CD4-positive, alpha-beta T cell (primary cell): ENCODE data around the gene DHX38. TPM values are rescaled to one million over a fixed set of nuclear protein-coding genes. Genes with fewer than 3 reads are reported as not detected.
"Not testable (repeated sequence)": the region's sequence is repeated elsewhere in the genome, so short reads cannot be mapped to it uniquely, and the experiment has no call there.

Experiments
- ATAC-seq: fragments of 200-7000 bp; cut with Tn5 transposase; one replicate; pipeline ENCODE4 v1.10.0; 2022; ENCODE audit warnings: mild to moderate bottlenecking; ENCODE audit not compliant: poor library complexity
- CTCF ChIA-PET: fragments of 350-600 bp; sonication (Branson Sonifier 250); formaldehyde crosslinking; loops from one replicate; lab custom pipeline; 2021; ENCODE audit warnings: antibody characterized with exemption, inconsistent platforms; lab: Charles Lee
- POLR2A ChIA-PET: fragments of 350-600 bp; sonication (Branson Sonifier 250); formaldehyde crosslinking; loops from one replicate; lab custom pipeline; 2021; ENCODE audit warnings: antibody characterized with exemption, inconsistent platforms; lab: Charles Lee
- DNase-seq, 14 experiments: peaks; one replicate each; pipeline ENCODE4 v3.0.0-alpha.2; 2013 to 2020; ENCODE audit warnings: mixed read lengths in 2 of 14
- H3K27ac ChIP-seq, 2 donors: one replicate each; pipeline versions ENCODE4 v1.5.1 to v1.7.0; 2013; ENCODE audit warnings: low read length in 2 of 2, low read depth in 1 of 2, mild to moderate bottlenecking in 1 of 2
- H3K27me3 ChIP-seq, 2 experiments: 1 replicate in 1 of 2; 2 replicates in 1 of 2; pipeline versions ENCODE4 v1.6.1 to v1.7.0; 2013; ENCODE audit warnings: low read length in 2 of 2, control low read depth in 1 of 2, mild to moderate bottlenecking in 1 of 2, moderate library complexity in 1 of 2; ENCODE audit not compliant: insufficient read depth in 2 of 2, control insufficient read depth in 1 of 2
- H3K36me3 ChIP-seq: one replicate; pipeline ENCODE4 v1.6.1; 2013; ENCODE audit warnings: low read length, control low read depth; ENCODE audit not compliant: insufficient read depth
- H3K4me1 ChIP-seq: one replicate; pipeline ENCODE4 v1.6.1; 2013; ENCODE audit warnings: low read length, control low read depth; ENCODE audit not compliant: insufficient read depth
- H3K4me3 ChIP-seq: one replicate; pipeline ENCODE4 v1.5.1; 2013; ENCODE audit warnings: mild to moderate bottlenecking, low read length, moderate library complexity
- H3K9me3 ChIP-seq, 2 experiments: 1 replicate in 1 of 2; 2 replicates in 1 of 2; pipeline versions ENCODE4 v1.6.1 to v1.7.0; 2013; ENCODE audit warnings: low read length in 2 of 2, mild to moderate bottlenecking in 2 of 2, control low read depth in 1 of 2, moderate library complexity in 1 of 2; ENCODE audit not compliant: control insufficient read depth in 1 of 2, insufficient read depth in 1 of 2
- H3K27ac Mint-ChIP-seq: one replicate; pipeline ENCODE4 v1.8.0; 2020; ENCODE audit warnings: mixed read lengths
- H3K27me3 Mint-ChIP-seq: one replicate; pipeline ENCODE4 v1.8.0; 2021; ENCODE audit warnings: mixed read lengths
- H3K36me3 Mint-ChIP-seq: one replicate; pipeline ENCODE4 v1.8.0; 2021; ENCODE audit warnings: low read depth, mixed read lengths
- H3K4me1 Mint-ChIP-seq: one replicate; pipeline ENCODE4 v1.8.0; 2021; ENCODE audit warnings: low read depth, mixed read lengths
- H3K4me3 Mint-ChIP-seq: one replicate; pipeline ENCODE4 v1.8.0; 2020; ENCODE audit warnings: mild to moderate bottlenecking, mixed read lengths
- H3K9me3 Mint-ChIP-seq: one replicate; pipeline ENCODE4 v1.8.0; 2020; ENCODE audit warnings: mixed read lengths
- CTCF ChIP-seq: fragments of 200-600 bp; IDR thresholded peaks from one replicate; pipeline ENCODE4 v1.8.0; 2022; ENCODE audit warnings: antibody characterized with exemption, mild to moderate bottlenecking
- intact Hi-C, 2 experiments: fragments of 100-400 bp; cut with DNase I in 1 of 2; cut with micrococcal nuclease in 1 of 2; formaldehyde crosslinking; loops; one replicate each; pipeline versions ENCODE4 v1.15.1 to v1.9.0; 2023 to 2025; cut with DNase I, micrococcal nuclease
- total RNA-seq, 174 experiments: library from RNA in 2 of 174; stranded (reverse) in 2 of 174; gene quantifications; one replicate each; pipeline ENCODE4 v1.2.3 and lab custom pipeline; 2021 to 2026

DHX38 gene
- total RNA-seq, 2 experiments from 2014 or later = 103 to 109 TPM

GRCh38 chr16:72073560-72074230 lies 20.0 kb upstream of the DHX38 start:
- Mint-ChIP-seq H3K9me3 (no peaks in the 10 kb centered on the region), H3K27ac (no peak overlapping the region), H3K27me3 (no peaks in the 10 kb centered on the region), H3K4me3 (no peak overlapping the region), H3K36me3 (peaks cover 7% of the 10 kb centered on the region), H3K4me1 (no peaks in the 10 kb centered on the region)
- intact Hi-C loops = loop anchor here in 1 of 2 experiments (2.0 kb wide), 1 partner anchor 45 kb away; no protein-coding TSS in a partner anchor
- ATAC-seq = no peak
- ChIA-PET CTCF (no interaction called here), POLR2A (no interaction called here)
- Histone ChIP-seq H3K27me3 (no peaks in the 10 kb centered on the region), H3K4me3 (no peak overlapping the region), H3K36me3 (no peaks in the 10 kb centered on the region), H3K9me3 (no peaks in the 10 kb centered on the region), H3K27ac (no peak overlapping the region), H3K4me1 (no peaks in the 10 kb centered on the region)
- DNase-seq = no peak
- no peak for TF ChIP-seq CTCF

DNA sequence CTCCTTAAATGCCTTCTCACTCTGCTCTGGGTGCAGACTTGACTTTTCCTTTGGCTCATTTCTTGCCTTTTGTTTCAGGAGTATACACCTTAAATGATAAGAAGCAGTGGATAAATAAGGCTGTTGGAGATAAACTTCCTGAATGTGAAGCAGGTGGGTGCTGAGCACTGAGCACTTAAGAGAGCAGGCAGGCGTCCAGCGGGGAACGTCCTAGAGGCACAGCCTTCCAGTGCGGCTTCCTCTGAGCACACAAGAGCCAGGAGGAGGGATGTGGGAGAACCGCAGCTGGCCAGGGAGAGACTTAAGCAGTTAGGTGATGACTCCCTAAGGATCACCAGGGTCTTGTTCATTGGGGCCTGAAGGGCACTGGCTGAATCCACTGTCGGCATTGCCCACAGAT lies 18.6 kb upstream of the DHX38 start:
- H3K27me3 ChIP-seq, H3K36me3 ChIP-seq, POLR2A ChIA-PET, H3K9me3 Mint-ChIP-seq, ATAC-seq, intact Hi-C loops, H3K36me3 Mint-ChIP-seq, H3K27ac ChIP-seq, H3K27me3 Mint-ChIP-seq, H3K9me3 ChIP-seq, DNase-seq, H3K4me1 Mint-ChIP-seq, CTCF ChIA-PET, H3K4me1 ChIP-seq, H3K4me3 Mint-ChIP-seq, H3K27ac Mint-ChIP-seq, H3K4me3 ChIP-seq: not testable (repeated sequence)

DNA sequence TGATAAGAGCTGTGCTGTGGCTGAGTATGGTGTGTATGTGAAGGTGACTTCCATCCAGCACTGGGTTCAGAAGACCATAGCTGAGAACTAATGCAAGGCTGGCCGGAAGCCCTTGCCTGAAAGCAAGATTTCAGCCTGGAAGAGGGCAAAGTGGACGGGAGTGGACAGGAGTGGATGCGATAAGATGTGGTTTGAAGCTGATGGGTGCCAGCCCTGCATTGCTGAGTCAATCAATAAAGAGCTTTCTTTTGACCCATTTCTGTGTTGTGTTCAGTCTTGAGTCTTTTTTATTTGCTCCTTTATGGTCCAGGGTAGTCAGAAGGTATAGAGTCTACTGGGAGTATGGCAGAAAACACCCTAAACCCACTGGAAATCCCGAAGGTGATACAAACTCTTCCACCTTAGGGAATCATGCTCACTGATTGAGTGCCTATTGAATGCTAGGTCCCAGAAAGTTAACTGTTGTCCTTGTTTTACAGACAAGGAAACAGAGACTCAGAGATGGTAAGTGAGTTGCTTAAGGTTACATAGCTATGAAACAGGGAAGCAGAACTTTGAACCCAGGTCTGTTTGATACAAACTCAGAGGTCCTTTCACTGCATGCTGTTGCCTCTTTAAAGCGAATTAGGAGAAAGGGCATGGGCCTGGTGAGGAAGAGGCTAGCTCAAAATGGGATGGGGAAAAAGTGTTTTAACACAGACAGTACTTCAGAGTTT lies 16.5 kb upstream of the DHX38 start:
- H3K27ac ChIP-seq, intact Hi-C loops, POLR2A ChIA-PET, H3K36me3 ChIP-seq, H3K36me3 Mint-ChIP-seq, H3K27ac Mint-ChIP-seq, H3K9me3 ChIP-seq, H3K4me1 ChIP-seq, H3K9me3 Mint-ChIP-seq, H3K4me3 ChIP-seq, H3K4me3 Mint-ChIP-seq, H3K4me1 Mint-ChIP-seq, CTCF ChIA-PET, DNase-seq, H3K27me3 ChIP-seq, H3K27me3 Mint-ChIP-seq, ATAC-seq: not testable (repeated sequence)

DNA sequence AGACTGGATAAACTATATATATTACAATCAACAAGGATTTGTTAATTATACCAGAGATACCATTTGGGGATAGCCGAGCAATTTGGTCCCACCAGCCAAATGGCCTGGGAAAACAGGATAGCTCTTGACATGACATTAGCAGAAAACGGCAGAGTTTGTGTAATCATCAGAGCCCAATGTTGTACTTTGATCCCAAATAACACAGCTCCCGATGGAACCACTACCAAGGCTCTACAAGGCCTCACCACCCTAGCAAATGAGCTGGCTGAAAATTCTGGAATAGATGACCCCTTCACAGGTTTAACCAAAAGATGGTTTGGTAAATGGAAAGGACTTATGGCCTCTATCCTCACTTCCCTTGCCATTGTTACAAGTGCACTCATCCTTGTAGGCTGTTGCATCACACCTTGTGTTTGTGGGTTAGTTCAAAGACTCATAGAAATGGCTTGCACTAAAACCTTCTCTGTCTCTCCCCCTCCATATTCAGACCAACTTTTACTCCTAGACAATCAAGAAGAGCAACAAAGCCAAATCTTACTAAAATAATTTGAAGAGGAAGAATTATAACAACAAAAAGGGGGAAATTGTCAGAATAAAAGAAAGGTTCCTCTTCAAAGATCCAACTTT lies 9.8 kb upstream of the DHX38 start:
- Mint-ChIP-seq H3K9me3 (peaks cover 3% of the 10 kb centered on the region), H3K4me3 (no peak overlapping the region), H3K4me1 (no peaks in the 10 kb centered on the region), H3K27ac (no peak overlapping the region), H3K36me3 (peaks cover 47% of the 10 kb centered on the region), H3K27me3 (no peaks in the 10 kb centered on the region)
- ATAC-seq = no peak
- Histone ChIP-seq H3K4me3 (no peak overlapping the region), H3K9me3 (peaks cover 5 to 9% of the 10 kb centered on the region in 2 experiments), H3K27me3 (no peaks in the 10 kb centered on the region), H3K27ac (no peak overlapping the region), H3K4me1 (no peaks in the 10 kb centered on the region), H3K36me3 (peaks cover 36% of the 10 kb centered on the region)
- intact Hi-C loops = no loop called here
- DNase-seq = no peak
- POLR2A ChIA-PET = no interaction called here
- TF ChIP-seq CTCF = no peak
- CTCF ChIA-PET = interaction anchor here (1.2 kb wide), 1 partner anchor 9 kb away, joined by 3 read pairs; the partner anchor contains the start of genes DHX38 and TXNL4B
